ENCODE data around the gene KRT12.
"Not testable (repeated sequence)": the region's sequence is repeated elsewhere in the genome, so short reads cannot be mapped to it uniquely, and the experiment has no call there.

KRT12 gene

DNA sequence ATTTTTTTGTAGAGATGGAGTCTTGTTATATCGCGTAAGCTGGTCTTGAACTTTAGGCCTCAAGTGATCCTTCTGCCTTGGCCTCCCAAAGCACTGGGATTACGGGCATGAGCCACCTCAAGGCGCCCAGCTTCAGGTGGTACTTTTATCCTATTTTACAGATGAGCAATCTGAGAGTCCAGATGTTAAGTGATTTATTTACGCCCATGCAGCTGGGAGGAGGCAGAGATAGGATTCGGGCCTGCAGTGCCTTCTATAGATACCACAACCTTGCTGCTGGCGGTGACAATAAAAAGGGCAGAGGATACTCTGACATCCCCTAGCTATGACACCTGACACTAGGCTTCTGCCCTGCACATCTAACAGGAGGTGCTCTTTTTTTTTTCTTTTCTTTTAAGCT, 4.3 kb upstream of the KRT12 start:
- TF ChIP-seq, protein P1, sequence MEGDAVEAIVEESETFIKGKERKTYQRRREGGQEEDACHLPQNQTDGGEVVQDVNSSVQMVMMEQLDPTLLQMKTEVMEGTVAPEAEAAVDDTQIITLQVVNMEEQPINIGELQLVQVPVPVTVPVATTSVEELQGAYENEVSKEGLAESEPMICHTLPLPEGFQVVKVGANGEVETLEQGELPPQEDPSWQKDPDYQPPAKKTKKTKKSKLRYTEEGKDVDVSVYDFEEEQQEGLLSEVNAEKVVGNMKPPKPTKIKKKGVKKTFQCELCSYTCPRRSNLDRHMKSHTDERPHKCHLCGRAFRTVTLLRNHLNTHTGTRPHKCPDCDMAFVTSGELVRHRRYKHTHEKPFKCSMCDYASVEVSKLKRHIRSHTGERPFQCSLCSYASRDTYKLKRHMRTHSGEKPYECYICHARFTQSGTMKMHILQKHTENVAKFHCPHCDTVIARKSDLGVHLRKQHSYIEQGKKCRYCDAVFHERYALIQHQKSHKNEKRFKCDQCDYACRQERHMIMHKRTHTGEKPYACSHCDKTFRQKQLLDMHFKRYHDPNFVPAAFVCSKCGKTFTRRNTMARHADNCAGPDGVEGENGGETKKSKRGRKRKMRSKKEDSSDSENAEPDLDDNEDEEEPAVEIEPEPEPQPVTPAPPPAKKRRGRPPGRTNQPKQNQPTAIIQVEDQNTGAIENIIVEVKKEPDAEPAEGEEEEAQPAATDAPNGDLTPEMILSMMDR (IDR thresholded peaks at IDR 0.05; ENCODE audit: low read depth, low read length): no peak
- no peak overlapping the region for H3K4me3 ChIP-seq (ENCODE audit: low read depth, low read length)

DNA sequence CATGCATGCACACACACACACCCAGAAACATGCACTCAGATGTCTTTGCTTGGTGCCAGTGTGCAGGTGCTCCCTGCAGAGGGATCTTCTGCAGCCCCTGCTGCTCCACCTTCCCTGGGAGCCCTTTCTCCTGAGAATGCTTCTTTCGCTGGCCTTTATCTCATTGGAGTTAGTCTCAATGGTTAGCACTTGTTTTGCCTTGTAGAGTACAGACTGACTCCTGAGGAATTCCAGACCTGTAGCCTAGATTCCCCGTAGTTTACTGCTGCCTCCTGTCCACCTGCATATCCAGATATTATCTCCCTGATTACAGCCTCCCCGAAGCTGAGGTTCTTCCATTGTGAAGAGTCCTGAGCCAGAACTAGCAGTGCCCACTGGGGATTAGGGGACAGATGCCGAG, 3.1 kb upstream of the KRT12 start:
- H3K4me3 ChIP-seq (ENCODE audit: low read depth, low read length): no peak overlapping the region
- TF ChIP-seq, protein P1 (IDR thresholded peaks at IDR 0.05; ENCODE audit: low read depth, low read length): no peak

DNA sequence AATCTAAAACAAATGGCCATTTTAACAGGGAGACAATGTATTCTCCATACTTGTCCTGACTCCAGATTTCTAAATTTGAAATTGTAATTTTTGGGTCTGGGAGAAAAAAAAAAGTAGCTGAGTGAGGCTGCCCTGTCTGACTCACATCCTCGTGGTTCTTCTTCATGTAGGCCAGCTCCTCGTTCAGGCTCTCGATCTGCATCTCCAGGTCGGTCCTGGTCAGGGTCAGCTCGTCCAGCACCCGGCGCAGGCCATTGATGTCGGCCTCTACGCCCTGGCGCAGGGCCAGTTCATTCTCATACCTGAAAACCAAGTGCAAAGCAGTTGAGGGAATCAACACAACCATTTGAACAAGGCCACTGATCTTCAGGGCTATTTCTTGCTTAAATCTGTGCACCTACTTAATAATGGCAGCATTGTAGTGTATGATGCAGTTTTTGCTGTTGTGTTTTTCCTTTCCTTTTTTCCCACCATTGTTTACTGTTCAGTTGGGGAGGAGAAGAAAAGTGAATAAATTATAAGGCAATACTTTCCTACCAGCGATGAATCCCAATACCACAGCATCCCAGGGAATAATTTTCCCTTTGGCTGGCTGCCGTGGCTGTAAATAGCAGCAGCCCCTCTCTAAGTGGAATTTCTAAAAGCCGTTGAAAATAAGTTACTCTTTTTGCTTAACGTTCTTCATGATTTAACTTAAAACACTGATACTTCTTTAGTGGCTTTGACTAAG, 2.2 kb downstream of the KRT12 start:
- TF ChIP-seq, protein P1 (IDR thresholded peaks at IDR 0.05; ENCODE audit: low read depth, low read length): no peak

DNA sequence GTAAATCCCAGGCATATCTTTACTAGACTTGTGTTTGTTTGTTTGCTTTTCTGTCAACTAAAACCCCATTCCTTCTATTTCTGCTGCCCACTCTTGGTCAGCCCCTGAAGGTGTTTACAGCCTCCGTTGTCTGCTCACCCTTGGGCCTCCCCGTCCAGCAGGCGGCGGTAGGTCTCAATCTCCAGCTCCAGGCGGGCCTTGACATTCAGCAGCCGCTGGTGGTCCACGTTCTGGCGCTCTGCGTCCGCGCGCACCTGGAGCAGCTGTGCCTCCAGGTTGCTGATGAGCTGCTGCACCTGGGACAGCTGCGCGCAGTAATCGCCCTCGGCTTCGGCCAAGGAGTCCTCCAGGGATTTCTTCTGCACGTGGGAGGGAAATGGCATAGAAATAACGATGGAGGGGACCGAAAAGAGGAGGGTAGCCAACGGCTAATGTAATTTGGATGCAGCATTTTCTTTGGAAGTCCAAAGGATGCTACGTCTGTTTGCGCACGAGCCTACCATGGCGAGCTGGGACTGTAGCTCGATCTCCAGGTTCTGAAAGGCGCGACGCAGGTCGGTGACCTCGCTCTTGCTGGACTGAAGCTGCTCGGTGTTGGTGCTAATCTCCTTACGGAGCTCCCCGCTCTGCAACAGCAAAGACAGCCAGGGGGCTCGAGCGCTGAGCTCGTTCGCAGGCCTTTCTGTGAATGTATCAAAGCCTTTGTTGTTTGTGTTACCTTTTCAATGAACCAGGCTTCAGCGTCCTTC, 3.9 kb downstream of the KRT12 start:
- TF ChIP-seq, protein P1 (IDR thresholded peaks at IDR 0.05; ENCODE audit: low read depth, low read length): peak; percentile 20; the same call in 1 of the 2 replicates
- H3K4me3 ChIP-seq (ENCODE audit: low read depth, low read length): no peak overlapping the region

More for the DNA sequence above, 2.2 kb downstream of the KRT12 start:
- no peak overlapping the region for H3K4me3 ChIP-seq (ENCODE audit: low read depth, low read length)

DNA sequence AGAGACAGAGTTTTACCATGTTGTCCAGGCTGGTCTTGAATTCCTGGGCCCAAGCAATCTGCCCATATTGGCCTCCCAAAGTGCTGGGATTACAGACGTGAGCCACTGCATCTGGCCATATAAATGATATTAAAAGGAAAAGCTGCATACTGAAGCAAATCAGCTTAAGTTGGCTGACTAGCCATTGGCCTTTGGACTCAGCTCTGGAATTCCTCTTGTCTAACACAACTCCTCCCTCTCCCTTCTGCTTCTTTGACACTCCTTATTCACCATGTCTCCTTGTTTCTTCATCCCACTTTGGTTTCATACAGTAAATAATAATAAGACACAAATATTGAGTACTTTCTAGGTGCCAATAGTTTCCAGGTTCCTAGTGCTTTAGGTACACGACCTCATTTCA, 7.5 kb downstream of the KRT12 start:
- no peak overlapping the region for H3K4me3 ChIP-seq (ENCODE audit: low read depth, low read length)
- TF ChIP-seq, protein P1 (IDR thresholded peaks at IDR 0.05; ENCODE audit: low read depth, low read length): no peak

DNA sequence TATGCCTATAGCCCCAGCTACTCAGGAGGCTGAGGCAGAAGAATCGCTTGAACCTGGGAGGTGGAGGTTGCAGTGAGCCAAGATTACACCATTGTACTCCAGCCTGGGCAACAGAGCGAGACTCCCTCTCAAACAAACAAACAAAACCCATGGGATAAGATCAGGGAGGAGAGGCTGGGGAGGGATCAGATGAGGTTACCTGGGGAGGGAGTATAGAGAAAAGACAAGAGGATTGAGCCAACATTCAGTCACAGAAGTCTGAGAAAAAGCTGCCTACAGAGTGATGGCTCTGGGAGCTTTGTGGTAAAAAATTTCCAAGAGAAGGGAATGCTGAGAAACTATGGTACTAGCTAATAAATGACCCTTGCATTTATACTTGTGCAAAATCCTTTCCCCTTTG, 8.4 kb downstream of the KRT12 start:
- not testable (repeated sequence) for H3K4me3 ChIP-seq (ENCODE audit: low read depth, low read length)

DNA sequence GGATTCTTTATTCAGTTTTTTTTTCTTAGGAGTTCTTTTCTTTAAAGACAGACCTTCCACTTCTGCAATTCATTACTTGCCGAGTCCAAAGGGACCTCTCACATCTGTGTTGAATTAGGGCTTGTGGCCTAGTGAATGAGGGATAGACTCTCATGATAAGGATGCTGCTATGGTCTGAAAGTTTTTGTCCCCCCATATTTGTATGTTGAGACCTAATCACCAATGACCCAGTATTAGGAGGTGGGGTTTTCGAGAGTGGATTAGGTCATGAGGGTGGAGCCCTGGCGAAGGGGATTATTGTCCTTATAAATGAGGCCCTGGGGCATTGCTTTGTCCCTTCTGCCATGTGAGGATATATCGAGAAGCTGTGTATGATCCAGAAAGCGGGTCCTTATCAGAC, 9.5 kb downstream of the KRT12 start:
- TF ChIP-seq, protein P1 (IDR thresholded peaks at IDR 0.05; ENCODE audit: low read depth, low read length): no peak

More for the DNA sequence above, 9.5 kb downstream of the KRT12 start:
- no peak overlapping the region for H3K4me3 ChIP-seq (ENCODE audit: low read depth, low read length)

All from WI38 (cell line).